Colonic mucosa (tissue), 4 donors: ENCODE measurements around the gene ZC3H8. TPM values are rescaled to one million over a fixed set of nuclear protein-coding genes. Genes with fewer than 3 reads are reported as not detected.

ENCODE experiments used
- DNase-seq: peaks from one replicate; pipeline ENCODE4 v3.0.0-alpha.2; 2020
- H3K27ac ChIP-seq: fragments of 200-600 bp; one replicate; pipeline ENCODE4 v1.8.0; 2021
- H3K27me3 ChIP-seq: fragments of 200-600 bp; one replicate; pipeline ENCODE4 v1.8.0; 2021
- H3K36me3 ChIP-seq: fragments of 200-600 bp; one replicate; pipeline ENCODE4 v1.8.0; 2021
- H3K4me1 ChIP-seq: fragments of 200-600 bp; one replicate; pipeline ENCODE4 v1.8.0; 2021; ENCODE audit warnings: mild to moderate bottlenecking
- H3K4me3 ChIP-seq: fragments of 200-600 bp; one replicate; pipeline ENCODE4 v1.8.0; 2021
- H3K9ac ChIP-seq, 2 donors: one replicate each; pipeline ENCODE4 v1.7.0; 2013; ENCODE audit warnings: control low read depth in 2 of 2, low read depth in 2 of 2, low read length in 2 of 2
- H3K9me3 ChIP-seq: fragments of 200-600 bp; one replicate; pipeline ENCODE4 v1.8.0; 2021
- intact Hi-C: fragments of 100-400 bp; cut with DNase I; formaldehyde crosslinking; loops from one replicate; pipeline ENCODE4 v1.14.1; 2022
- total RNA-seq, 2 donors: library from RNA; stranded (reverse); fragmentation: NEBNext Ultra II Directional in 1 of 2; extraction: Animal tissue kit (Norgen Biotek cat#: 25700) in 1 of 2; gene quantifications; one replicate each; pipeline ENCODE4 v1.2.1, GENCODE V29; 2021
- TF ChIP-seq, protein P1 (sequence below): fragments of 200-600 bp; IDR thresholded peaks from one replicate; pipeline ENCODE4 v1.8.0; 2022; ENCODE audit warnings: antibody characterized with exemption, mild to moderate bottlenecking
- donor health status: healthy.
- donor health status: DM: no; HTN: no; CAD: no.
- donor health status: DM: no; HTN: no; CAD: no.

Gene ZC3H8
- total RNA-seq, 2 donors from 2014 or later, result 5.9 to 8.1 TPM

DNA sequence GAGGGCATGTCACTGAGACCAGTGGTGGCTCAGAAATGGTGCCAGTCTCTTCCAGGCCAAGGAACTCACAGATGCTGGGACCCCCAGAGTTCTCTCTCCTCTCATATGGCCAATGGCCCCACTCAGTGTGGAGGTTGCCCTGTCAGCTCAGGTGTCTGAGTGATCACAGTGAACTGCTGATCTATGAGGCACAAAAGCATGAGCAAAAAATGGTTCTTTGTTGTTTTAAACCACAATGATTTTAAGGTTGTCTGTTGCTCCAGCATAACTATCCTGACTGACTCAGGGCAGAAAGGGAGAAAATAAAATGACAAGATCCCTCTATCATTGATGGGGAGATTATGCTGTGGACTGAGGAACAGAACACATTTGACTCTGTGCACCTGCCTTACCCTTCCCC lies 58.9 kb downstream of the ZC3H8 start:
- TF ChIP-seq, protein P1, sequence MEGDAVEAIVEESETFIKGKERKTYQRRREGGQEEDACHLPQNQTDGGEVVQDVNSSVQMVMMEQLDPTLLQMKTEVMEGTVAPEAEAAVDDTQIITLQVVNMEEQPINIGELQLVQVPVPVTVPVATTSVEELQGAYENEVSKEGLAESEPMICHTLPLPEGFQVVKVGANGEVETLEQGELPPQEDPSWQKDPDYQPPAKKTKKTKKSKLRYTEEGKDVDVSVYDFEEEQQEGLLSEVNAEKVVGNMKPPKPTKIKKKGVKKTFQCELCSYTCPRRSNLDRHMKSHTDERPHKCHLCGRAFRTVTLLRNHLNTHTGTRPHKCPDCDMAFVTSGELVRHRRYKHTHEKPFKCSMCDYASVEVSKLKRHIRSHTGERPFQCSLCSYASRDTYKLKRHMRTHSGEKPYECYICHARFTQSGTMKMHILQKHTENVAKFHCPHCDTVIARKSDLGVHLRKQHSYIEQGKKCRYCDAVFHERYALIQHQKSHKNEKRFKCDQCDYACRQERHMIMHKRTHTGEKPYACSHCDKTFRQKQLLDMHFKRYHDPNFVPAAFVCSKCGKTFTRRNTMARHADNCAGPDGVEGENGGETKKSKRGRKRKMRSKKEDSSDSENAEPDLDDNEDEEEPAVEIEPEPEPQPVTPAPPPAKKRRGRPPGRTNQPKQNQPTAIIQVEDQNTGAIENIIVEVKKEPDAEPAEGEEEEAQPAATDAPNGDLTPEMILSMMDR, result no peak
- intact Hi-C loops, result no loop called here
- H3K4me3 ChIP-seq, result no peak overlapping the region
- no peak overlapping the region for H3K27ac ChIP-seq
- DNase-seq, result no peak
- H3K9me3 ChIP-seq, result no peaks in the 10 kb centered on the region
- no peaks in the 10 kb centered on the region for H3K27me3 ChIP-seq
- H3K4me1 ChIP-seq, result no peaks in the 10 kb centered on the region
- H3K9ac ChIP-seq, result no peak overlapping the region
- H3K36me3 ChIP-seq, result no peaks in the 10 kb centered on the region

DNA sequence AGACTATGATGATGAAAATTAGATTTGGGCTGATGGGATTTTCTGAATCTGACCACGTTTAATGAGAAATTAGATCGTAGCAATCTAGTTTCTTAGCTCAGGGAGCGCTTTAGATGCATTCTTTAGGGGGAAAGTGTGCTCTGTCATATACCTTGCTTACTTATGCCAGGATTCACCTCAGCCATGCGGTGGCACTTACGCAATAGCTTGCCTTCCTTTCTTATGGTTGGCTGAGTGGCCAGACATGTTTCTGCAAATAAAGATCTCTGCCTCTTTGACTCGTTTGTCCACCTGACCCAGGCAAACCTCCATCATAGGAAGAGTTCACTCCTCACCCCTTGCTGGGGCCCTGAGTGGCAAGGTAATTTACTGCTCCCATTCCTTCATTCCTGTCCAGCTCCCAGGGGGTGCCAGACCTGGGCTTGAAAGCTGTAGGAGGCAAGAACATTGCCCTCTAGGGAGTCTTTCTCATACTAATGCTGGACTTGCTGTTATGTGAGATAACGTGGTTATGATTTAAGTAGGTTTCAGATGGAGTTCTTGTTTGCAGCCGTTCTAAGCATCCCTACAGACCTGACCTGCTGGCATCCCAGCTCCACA lies 59.6 kb downstream of the ZC3H8 start:
- H3K9me3 ChIP-seq, result no peaks in the 10 kb centered on the region
- TF ChIP-seq, protein P1, result no peak
- no peaks in the 10 kb centered on the region for H3K27me3 ChIP-seq
- no peak for DNase-seq
- no peaks in the 10 kb centered on the region for H3K36me3 ChIP-seq
- no peaks in the 10 kb centered on the region for H3K4me1 ChIP-seq
- no peak overlapping the region for H3K4me3 ChIP-seq
- intact Hi-C loops, result no loop called here
- no peak overlapping the region for H3K27ac ChIP-seq
- H3K9ac ChIP-seq, result no peak overlapping the region

DNA sequence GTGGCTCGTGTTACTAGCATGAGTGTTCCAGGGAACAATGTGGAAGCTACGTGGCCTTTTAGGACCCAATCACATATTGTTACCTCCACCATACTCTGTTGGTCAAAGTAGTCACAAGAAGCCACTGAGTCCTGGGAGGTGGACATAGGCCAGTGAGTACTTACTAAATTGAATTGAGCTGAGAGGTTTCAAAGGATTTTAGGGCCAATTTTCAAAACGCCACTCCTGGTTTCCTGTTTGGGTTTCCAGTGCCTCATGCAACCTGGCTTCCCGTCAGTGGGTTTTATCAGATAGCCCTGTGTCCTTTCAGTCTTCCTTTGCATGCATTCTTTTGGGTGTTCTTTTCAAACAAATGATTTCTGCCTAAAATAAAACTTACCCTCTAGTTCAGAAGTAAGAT lies 60.4 kb downstream of the ZC3H8 start:
- no peaks in the 10 kb centered on the region for H3K4me1 ChIP-seq
- no peak overlapping the region for H3K9ac ChIP-seq
- no peaks in the 10 kb centered on the region for H3K36me3 ChIP-seq
- H3K27ac ChIP-seq, result no peak overlapping the region
- no peak for DNase-seq
- H3K9me3 ChIP-seq, result no peaks in the 10 kb centered on the region
- no peaks in the 10 kb centered on the region for H3K27me3 ChIP-seq
- H3K4me3 ChIP-seq, result no peak overlapping the region
- intact Hi-C loops, result no loop called here
- TF ChIP-seq, protein P1, result no peak

DNA sequence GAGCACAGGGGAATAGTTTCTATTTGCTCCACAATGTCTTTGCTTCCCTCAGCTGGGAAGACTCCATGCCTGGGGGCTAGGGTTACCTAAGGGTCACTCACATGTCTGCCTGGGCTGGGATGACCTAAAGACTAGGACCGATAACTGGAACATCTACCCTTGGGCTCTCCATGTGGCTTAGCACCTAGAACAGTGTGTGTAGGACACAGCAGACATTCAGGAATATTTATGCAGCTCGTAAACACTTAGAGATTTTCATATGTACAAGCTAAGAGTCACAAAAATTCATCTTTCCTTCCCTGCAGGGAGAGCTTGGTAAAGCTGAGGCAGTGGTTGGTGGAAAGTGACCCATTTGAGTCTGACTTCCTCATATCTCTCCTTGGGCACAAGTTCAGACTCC lies 60.8 kb downstream of the ZC3H8 start:
- Histone ChIP-seq H3K4me3 (no peak overlapping the region), H3K4me1 (no peaks in the 10 kb centered on the region), H3K9ac (no peak overlapping the region), H3K27ac (no peak overlapping the region), H3K9me3 (no peaks in the 10 kb centered on the region), H3K36me3 (no peaks in the 10 kb centered on the region), H3K27me3 (no peaks in the 10 kb centered on the region)
- intact Hi-C loops, result no loop called here
- DNase-seq, result no peak
- TF ChIP-seq, protein P1, result no peak

DNA sequence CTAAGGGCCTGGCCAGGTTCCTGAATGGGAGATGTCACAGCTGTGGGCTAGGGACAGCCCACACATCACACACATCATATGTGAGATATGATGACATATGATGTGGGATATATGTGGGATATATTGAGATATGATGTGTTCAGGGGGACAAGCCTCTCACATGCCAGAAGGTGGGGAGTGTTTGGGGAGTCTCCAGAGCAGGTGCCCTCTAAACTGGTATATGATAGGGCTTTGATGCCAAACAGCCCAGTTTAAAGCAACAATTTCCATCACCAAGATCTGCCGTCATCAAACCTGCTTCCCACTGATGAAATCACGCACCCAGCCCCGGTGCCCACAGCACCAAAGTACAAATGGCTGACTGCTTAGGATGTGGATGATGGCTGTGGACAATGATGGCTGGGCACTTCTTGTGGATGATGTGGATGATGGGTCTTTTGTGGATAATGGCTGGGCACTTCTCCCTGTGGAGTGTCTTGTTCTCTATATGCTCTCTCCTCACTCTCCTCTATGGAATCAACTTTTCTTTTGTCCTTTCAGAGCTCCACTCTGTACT lies 65.8 kb downstream of the ZC3H8 start:
- Histone ChIP-seq H3K9ac (no peak overlapping the region), H3K27me3 (no peaks in the 10 kb centered on the region), H3K36me3 (no peaks in the 10 kb centered on the region), H3K4me3 (no peak overlapping the region), H3K9me3 (no peaks in the 10 kb centered on the region), H3K4me1 (no peaks in the 10 kb centered on the region), H3K27ac (no peak overlapping the region)
- TF ChIP-seq, protein P1, result no peak
- DNase-seq, result no peak
- intact Hi-C loops, result no loop called here
